MCF 10A (cell line): ENCODE measurements around the gene KASH5. TPM values are rescaled to one million over a fixed set of nuclear protein-coding genes. Genes with fewer than 3 reads are reported as not detected.
A peak's percentile ranks its signal among the peaks of the same experiment; 100 is the strongest.

Source experiments
- BruUV-seq: library from RNA; stranded (reverse); fragments of 400-500 nt; replicated peaks from 2 replicates; lab custom pipeline; 2021; lab: Mats Ljungman, UMichigan
- CTCF ChIA-PET: fragments of 300-600 bp; sonication (Branson Sonifier 250); formaldehyde crosslinking; extraction: SDS; loops from one replicate; lab custom pipeline; 2021; ENCODE audit warnings: antibody characterized with exemption, inconsistent platforms; lab: Yijun Ruan, JAX
- POLR2A ChIA-PET: fragments of 300-600, 350-650 bp; sonication (Branson Sonifier 250); formaldehyde crosslinking; extraction: SDS; loops from one replicate; lab custom pipeline; 2020; ENCODE audit warnings: antibody characterized with exemption, inconsistent platforms; lab: Yijun Ruan, JAX
- DNase-seq: peaks from one replicate; pipeline ENCODE4 v3.0.0-alpha.2; 2018; ENCODE audit not compliant: unreplicated experiment
- H3K27ac Mint-ChIP-seq: one replicate; pipeline ENCODE4 v1.8.0; 2022; ENCODE audit warnings: mild to moderate bottlenecking, low read depth, mixed read lengths; ENCODE audit not compliant: unreplicated experiment
- H3K27me3 Mint-ChIP-seq: one replicate; pipeline ENCODE4 v1.8.0; 2022; ENCODE audit warnings: mixed read lengths; ENCODE audit not compliant: insufficient read depth, unreplicated experiment
- H3K36me3 Mint-ChIP-seq: one replicate; pipeline ENCODE4 v1.8.0; 2022; ENCODE audit warnings: mild to moderate bottlenecking, moderate library complexity, mixed read lengths; ENCODE audit not compliant: insufficient read depth, unreplicated experiment
- H3K4me1 Mint-ChIP-seq: one replicate; pipeline ENCODE4 v1.8.0; 2022; ENCODE audit warnings: mixed read lengths; ENCODE audit not compliant: insufficient read depth, unreplicated experiment
- H3K4me3 Mint-ChIP-seq: one replicate; pipeline ENCODE4 v1.8.0; 2022; ENCODE audit warnings: mild to moderate bottlenecking, moderate library complexity, mixed read lengths; ENCODE audit not compliant: unreplicated experiment
- H3K9me3 Mint-ChIP-seq: one replicate; pipeline ENCODE4 v1.8.0; 2022; ENCODE audit warnings: mixed read lengths; ENCODE audit not compliant: unreplicated experiment
- intact Hi-C: fragments of 100-400 bp; cut with micrococcal nuclease; formaldehyde crosslinking; loops from 2 replicates; pipeline ENCODE4 v1.14.1; 2022
- total RNA-seq: library from RNA; stranded (reverse); gene quantifications from 2 replicates; pipeline ENCODE4 v1.2.3, GENCODE V29; 2022
- TF ChIP-seq, protein P1 (sequence below): fragments of 200-600 bp; IDR thresholded peaks from one replicate; pipeline ENCODE4 v1.8.0; 2022; ENCODE audit warnings: antibody characterized with exemption, mild to moderate bottlenecking; ENCODE audit not compliant: unreplicated experiment

KASH5 gene
- total RNA-seq, 1 experiment from 2014 or later, result not detected

DNA sequence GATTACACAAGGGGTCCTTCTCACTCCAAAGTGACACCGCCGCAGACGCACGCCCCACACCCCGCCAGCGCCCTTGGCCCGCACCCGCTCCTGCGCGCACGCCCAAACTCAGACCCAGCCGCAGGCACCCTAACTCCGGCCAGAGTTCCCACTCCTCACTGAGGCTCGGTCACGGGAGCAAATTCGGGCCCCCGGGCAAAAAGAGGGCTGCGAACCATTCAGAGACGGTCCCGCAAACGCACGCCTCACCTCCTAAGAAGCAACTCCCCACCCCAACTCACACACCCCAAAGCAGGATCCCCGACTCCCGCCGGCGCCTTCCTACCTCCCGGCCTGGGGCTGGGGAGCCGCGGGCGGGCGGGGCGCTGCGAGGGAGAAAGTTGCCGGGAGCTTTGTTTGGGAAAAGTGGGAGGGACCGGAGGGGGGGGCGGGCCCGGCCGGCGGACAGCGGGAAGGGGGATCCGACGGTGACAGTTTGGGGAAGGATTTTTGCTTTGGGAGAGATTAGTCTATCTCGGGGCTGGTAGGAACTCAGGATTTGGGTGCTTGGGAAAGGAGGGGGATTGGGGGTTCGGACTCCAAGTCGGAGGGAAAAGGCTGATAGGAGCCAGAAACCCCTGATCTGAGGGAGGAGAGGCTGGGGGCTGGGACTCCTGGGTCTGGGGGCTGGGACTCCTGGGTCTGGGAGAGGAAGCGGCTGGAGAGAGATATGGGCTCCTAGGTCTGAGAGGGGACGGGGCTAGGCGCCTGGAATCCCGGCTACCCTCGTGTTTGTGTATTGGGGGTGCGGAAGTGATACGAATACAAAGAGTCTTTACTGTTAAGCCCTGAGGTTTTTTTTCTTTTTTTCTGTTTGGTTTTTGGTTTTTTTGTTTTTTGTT is 25.8 kb upstream of the KASH5 start, which contains the start of gene TEAD2:
Gene TEAD2 (minus strand): TSS at position 369 of the 881 bp plus-strand sequence. CDS start 2,341 bp downstream, outside the sequence.
- ChIA-PET POLR2A (interaction anchor here (0.5 to 1.6 kb wide), 4 partner anchors 14 to 506 kb away, joined by 3 to 5 read pairs (median 4); no protein-coding TSS in a partner anchor), CTCF (no interaction called here)
- H3K9me3 Mint-ChIP-seq, result no peaks in the 10 kb centered on the region
- BruUV-seq, result no TSS peak
- peak within 1 kb of the TSS; percentile 59 for H3K27ac Mint-ChIP-seq
- TF ChIP-seq, protein P1, sequence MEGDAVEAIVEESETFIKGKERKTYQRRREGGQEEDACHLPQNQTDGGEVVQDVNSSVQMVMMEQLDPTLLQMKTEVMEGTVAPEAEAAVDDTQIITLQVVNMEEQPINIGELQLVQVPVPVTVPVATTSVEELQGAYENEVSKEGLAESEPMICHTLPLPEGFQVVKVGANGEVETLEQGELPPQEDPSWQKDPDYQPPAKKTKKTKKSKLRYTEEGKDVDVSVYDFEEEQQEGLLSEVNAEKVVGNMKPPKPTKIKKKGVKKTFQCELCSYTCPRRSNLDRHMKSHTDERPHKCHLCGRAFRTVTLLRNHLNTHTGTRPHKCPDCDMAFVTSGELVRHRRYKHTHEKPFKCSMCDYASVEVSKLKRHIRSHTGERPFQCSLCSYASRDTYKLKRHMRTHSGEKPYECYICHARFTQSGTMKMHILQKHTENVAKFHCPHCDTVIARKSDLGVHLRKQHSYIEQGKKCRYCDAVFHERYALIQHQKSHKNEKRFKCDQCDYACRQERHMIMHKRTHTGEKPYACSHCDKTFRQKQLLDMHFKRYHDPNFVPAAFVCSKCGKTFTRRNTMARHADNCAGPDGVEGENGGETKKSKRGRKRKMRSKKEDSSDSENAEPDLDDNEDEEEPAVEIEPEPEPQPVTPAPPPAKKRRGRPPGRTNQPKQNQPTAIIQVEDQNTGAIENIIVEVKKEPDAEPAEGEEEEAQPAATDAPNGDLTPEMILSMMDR, result no peak
- H3K4me3 Mint-ChIP-seq, result no peak within 1 kb of the TSS
- H3K36me3 Mint-ChIP-seq, result no peaks in the 10 kb centered on the region
- H3K4me1 Mint-ChIP-seq, result no peaks in the 10 kb centered on the region
- intact Hi-C loops, result no loop called here
- H3K27me3 Mint-ChIP-seq, result no peaks in the 10 kb centered on the region
- peak; percentile 59 for DNase-seq

DNA sequence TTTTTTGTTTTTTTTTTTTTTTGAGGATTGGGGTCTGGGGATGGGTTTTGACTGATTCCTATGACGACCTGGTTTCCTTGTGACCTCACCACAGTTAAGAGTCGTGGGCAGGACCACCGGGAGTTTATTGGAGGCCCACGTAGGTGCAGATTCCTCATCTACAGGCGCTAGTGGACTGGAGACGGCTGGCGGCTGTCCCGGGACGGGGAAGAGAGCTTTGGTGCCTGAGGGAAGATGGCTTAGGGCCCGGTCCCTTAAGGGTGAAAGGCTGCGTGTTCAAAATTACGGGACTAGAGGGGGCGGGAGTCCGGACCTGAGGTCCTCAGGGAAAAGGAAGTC is 25.2 kb upstream of the KASH5 start:
- Mint-ChIP-seq H3K4me3 (no peak overlapping the region), H3K36me3 (no peaks in the 10 kb centered on the region), H3K4me1 (no peaks in the 10 kb centered on the region), H3K27me3 (no peaks in the 10 kb centered on the region), H3K27ac (no peak overlapping the region), H3K9me3 (no peaks in the 10 kb centered on the region)
- TF ChIP-seq, protein P1, result no peak
- BruUV-seq, result no TSS peak
- DNase-seq, result no peak
- intact Hi-C loops, result loop anchor here (1.0 kb wide), 1 partner anchor 80 kb away; no protein-coding TSS in a partner anchor
- ChIA-PET CTCF (no interaction called here), POLR2A (interaction anchor here (0.7 to 1.6 kb wide), 6 partner anchors 15 to 728 kb away, joined by 3 to 5 read pairs (median 4); partner anchors contain the start of gene ALDH16A1)

DNA sequence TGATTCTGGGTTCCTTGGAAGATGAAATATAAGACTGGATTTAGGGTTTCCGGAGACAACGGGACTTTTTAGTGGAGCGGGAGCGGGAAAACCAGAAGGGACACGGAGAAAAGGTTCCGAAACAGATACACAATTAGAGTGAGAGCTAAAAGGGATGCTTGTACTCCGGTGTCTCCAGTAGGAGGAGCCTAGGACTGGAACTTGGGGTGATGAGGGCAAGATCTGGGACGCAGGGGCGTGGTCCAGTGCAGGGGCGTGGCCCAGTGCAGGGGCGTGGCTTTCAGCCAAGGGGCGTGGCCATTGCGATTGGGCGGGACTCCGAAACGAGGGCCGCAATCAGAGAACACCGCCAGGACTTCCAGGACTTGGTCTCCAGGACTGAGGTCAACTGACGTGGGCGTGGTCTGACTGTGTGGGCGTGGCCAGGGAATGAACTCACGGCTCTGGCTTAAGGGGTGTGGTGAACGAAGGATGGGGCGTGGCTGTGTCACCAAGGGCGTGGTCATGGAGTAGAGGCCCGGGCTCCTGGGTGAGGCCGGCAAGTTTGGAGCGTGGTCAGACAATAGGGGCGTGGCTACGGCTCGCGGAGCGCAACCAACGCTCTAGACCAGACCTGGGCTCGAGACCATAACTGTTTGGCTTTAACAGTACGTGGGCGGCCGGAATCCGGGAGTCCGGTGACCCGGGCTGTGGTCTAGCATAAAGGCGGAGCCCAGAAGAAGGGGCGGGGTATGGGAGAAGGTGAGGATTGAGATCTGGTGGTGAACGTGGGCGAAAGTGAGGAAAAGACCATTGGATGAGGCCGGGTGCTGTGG is 24.6 kb upstream of the KASH5 start, which contains the start of gene DKKL1:
Gene DKKL1 (plus strand): TSS at position 610 of the 815 bp plus-strand sequence. CDS start 122 bp downstream, at position 732.
- Mint-ChIP-seq H3K4me3 (no peak within 1 kb of the TSS), H3K4me1 (no peaks in the 10 kb centered on the region)
- POLR2A ChIA-PET, result interaction anchor here (0.5 to 1.6 kb wide), 7 partner anchors 15 to 729 kb away, joined by 3 to 5 read pairs (median 4); partner anchors contain the start of gene ALDH16A1

More for the DNA sequence above, 24.6 kb upstream of the KASH5 start, which contains the start of gene DKKL1:
- Mint-ChIP-seq H3K27ac (no peak within 1 kb of the TSS), H3K9me3 (no peaks in the 10 kb centered on the region), H3K36me3 (no peaks in the 10 kb centered on the region), H3K27me3 (no peaks in the 10 kb centered on the region)
- no TSS peak for BruUV-seq
- DNase-seq, result peak; percentile 100
- intact Hi-C loops, result loop anchor here (1.0 kb wide), 1 partner anchor 80 kb away; no protein-coding TSS in a partner anchor
- TF ChIP-seq, protein P1, result peak; percentile 4
- CTCF ChIA-PET, result interaction anchor here (1.3 kb wide), 1 partner anchor 28 kb away, joined by 3 read pairs; no protein-coding TSS in a partner anchor
